ENCODE data around the gene CD300LB.
"Not testable (repeated sequence)": the region's sequence is repeated elsewhere in the genome, so short reads cannot be mapped to it uniquely, and the experiment has no call there.

CD300LB gene

DNA sequence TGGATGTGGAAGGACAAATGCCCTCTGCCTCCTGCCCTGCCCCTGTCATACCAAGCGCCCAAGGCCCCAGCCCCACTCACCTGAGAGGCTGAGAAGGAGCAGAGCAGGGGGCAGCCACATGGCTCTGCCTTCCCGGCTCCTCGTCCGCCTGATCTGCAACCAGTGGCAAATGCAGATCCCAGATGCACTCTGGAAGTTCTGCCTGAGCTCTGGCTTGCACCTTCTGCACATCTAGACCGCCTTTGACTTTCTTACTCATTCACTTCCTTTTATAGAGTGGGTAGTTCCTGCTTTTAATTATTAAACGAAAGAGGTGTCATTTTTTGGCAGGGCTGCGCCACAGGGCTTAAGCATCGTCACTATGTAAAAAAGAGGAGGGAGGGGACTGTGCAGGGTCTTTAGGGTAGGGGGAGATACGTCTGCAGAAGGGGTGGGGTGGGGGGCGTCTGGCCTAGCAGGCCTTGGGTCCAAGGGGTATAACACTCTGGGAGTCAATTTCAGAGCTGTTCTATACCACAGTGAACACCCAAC, at the start of gene CD300LB:
TSS of gene CD300LB (minus strand) at position 245 of the 531 bp plus-strand sequence. CDS start at position 120, 125 bp downstream.
- ChIA-PET POLR2A (no interaction called here), CTCF (no interaction called here)
- DNase-seq (ENCODE audit: extremely low spot score): no peak
- TF ChIP-seq CTBP1 (IDR thresholded peaks at IDR 0.05; ENCODE audit: borderline replicate concordance) (no peak), TARDBP (IDR thresholded peaks at IDR 0.05) (no peak), L3MBTL2 (conservative IDR thresholded peaks at IDR 0.05) (no peak), ZNF384 (IDR thresholded peaks at IDR 0.05) (no peak), FOXA1 (IDR thresholded peaks at IDR 0.05) (no peak), ELF4 (IDR thresholded peaks at IDR 0.05) (no peak)
- TF ChIP-seq, protein P1, sequence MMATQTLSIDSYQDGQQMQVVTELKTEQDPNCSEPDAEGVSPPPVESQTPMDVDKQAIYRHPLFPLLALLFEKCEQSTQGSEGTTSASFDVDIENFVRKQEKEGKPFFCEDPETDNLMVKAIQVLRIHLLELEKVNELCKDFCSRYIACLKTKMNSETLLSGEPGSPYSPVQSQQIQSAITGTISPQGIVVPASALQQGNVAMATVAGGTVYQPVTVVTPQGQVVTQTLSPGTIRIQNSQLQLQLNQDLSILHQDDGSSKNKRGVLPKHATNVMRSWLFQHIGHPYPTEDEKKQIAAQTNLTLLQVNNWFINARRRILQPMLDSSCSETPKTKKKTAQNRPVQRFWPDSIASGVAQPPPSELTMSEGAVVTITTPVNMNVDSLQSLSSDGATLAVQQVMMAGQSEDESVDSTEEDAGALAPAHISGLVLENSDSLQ (IDR thresholded peaks at IDR 0.05): no peak

- ChIA-PET CTCF (interaction anchor here (1.0 kb wide), 1 partner anchor 14 kb away, joined by 7 read pairs; no protein-coding TSS in a partner anchor), POLR2A (no interaction called here)
- no peak for DNase-seq (ENCODE audit: extremely low spot score)
- TF ChIP-seq L3MBTL2 (conservative IDR thresholded peaks at IDR 0.05) (no peak), HDGF (IDR thresholded peaks at IDR 0.05; ENCODE audit: borderline replicate concordance) (no peak), ARNT (IDR thresholded peaks at IDR 0.05) (no peak)
- TF ChIP-seq, protein P1 (IDR thresholded peaks at IDR 0.05): no peak
These were observed 48.6 kb upstream of the CD300LB start for GRCh38 chr17:74579900-74580299.

DNA sequence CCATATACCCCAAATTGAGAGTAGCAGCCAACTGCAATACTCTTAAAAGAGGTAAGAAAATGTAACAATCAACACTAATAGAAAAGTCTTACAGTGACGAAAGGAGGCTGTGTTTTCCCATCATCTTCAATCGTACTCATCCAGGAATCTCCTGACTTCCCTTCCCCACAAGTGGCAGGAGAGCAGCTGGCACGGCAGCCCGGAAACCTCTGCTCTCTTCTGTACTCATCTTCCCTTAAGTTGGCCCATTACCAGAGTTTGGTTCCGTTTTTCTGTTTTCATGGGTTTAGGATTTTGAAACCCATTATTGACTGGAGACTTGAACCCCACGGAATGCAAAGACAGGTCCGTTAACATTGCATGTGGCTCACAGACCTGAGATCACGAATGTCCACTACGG, 47.7 kb upstream of the CD300LB start:
- CTCF ChIA-PET: interaction anchor here (1.0 kb wide), 1 partner anchor 13 kb away, joined by 7 read pairs; no protein-coding TSS in a partner anchor
- no peak for DNase-seq (ENCODE audit: extremely low spot score)
- POLR2A ChIA-PET: no interaction called here
- no peak for TF ChIP-seq HDGF (IDR thresholded peaks at IDR 0.05; ENCODE audit: borderline replicate concordance)
- no peak for TF ChIP-seq L3MBTL2 (conservative IDR thresholded peaks at IDR 0.05)
- no peak for TF ChIP-seq SUZ12 (IDR thresholded peaks at IDR 0.05)
- TF ChIP-seq LEF1 (IDR thresholded peaks at IDR 0.05; ENCODE audit: borderline replicate concordance): no peak
- TF ChIP-seq NFRKB (IDR thresholded peaks at IDR 0.05): no peak
- no peak for TF ChIP-seq FOXA1 (IDR thresholded peaks at IDR 0.05)
- TF ChIP-seq, protein P1 (IDR thresholded peaks at IDR 0.05): no peak
- TF ChIP-seq ELF4 (IDR thresholded peaks at IDR 0.05): no peak
- TF ChIP-seq FOXK2 (IDR thresholded peaks at IDR 0.05): no peak

GRCh38 chr17:74574489-74575142, 43.3 kb upstream of the CD300LB start:
- CTCF ChIA-PET: interaction anchor here (0.7 to 1.0 kb wide), 2 partner anchors 9 to 111 kb away, joined by 3 to 5 read pairs; no protein-coding TSS in a partner anchor

GRCh38 chr17:74573635-74574034, 42.4 kb upstream of the CD300LB start:
- CTCF ChIA-PET; DNase-seq (ENCODE audit: extremely low spot score); POLR2A ChIA-PET: not testable (repeated sequence)

More at GRCh38 chr17:74574489-74575142, 43.3 kb upstream of the CD300LB start:
- no peak for DNase-seq (ENCODE audit: extremely low spot score)
- TF ChIP-seq BHLHE40 (IDR thresholded peaks at IDR 0.05; ENCODE audit: borderline replicate concordance): no peak
- TF ChIP-seq, protein P1 (IDR thresholded peaks at IDR 0.05): no peak
- TF ChIP-seq HDGF (IDR thresholded peaks at IDR 0.05; ENCODE audit: borderline replicate concordance): no peak
- TF ChIP-seq FOXA1 (IDR thresholded peaks at IDR 0.05): no peak
- TF ChIP-seq TARDBP (IDR thresholded peaks at IDR 0.05): no peak
- no peak for TF ChIP-seq SP1 (IDR thresholded peaks at IDR 0.05)
- POLR2A ChIA-PET: no interaction called here

DNA sequence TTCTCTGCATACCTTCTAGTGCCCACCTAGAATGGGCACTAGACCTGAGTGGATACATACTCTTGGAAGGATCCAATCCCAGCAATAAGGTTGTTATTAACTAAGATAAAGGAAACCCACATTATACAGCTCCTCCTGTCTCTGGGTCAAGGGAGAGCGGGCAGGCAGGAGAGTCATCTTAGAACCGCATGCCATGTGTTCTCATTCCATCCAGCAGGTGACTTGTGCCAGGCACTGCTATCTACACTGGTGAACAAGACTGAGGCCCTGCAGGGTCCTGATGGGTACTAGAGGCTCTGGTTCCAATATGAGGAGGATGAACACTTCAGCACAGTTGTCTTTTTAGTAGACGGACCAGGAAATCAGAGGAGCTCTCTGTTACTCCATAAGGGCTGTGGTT, 41.9 kb upstream of the CD300LB start:
- ChIA-PET POLR2A (no interaction called here), CTCF (no interaction called here)
- DNase-seq (ENCODE audit: extremely low spot score): no peak
- TF ChIP-seq FOXA1 (IDR thresholded peaks at IDR 0.05) (no peak), SP1 (IDR thresholded peaks at IDR 0.05) (no peak), CTBP1 (IDR thresholded peaks at IDR 0.05; ENCODE audit: borderline replicate concordance) (no peak), L3MBTL2 (conservative IDR thresholded peaks at IDR 0.05) (no peak), FOXM1 (IDR thresholded peaks at IDR 0.05; ENCODE audit: borderline replicate concordance) (no peak), BHLHE40 (IDR thresholded peaks at IDR 0.05; ENCODE audit: borderline replicate concordance) (no peak), HDGF (IDR thresholded peaks at IDR 0.05; ENCODE audit: borderline replicate concordance) (no peak), SUZ12 (IDR thresholded peaks at IDR 0.05) (no peak)

All from HEK293T (cell line).